Activated naive CD4-positive, alpha-beta T cell treated with anti-CD3 and anti-CD28 coated beads for 36 hours (primary cell): ENCODE results near the gene CDKN2B-AS1. TPM values are rescaled to one million over a fixed set of nuclear protein-coding genes. Genes with fewer than 3 reads are reported as not detected.

ENCODE experiments used
- CTCF ChIA-PET: fragments of 350-600 bp; sonication (Branson Sonifier 250); formaldehyde crosslinking; loops from one replicate; lab custom pipeline; 2021; ENCODE audit warnings: antibody characterized with exemption; lab: Charles Lee
- DNase-seq: peaks from one replicate; pipeline ENCODE4 v3.0.0-alpha.2; 2020
- H3K27ac Mint-ChIP-seq: one replicate; pipeline ENCODE4 v1.8.0; 2021; ENCODE audit warnings: mild to moderate bottlenecking, mixed read lengths
- H3K27me3 Mint-ChIP-seq: one replicate; pipeline ENCODE4 v1.8.0; 2021; ENCODE audit warnings: low read depth, mixed read lengths
- H3K36me3 Mint-ChIP-seq: one replicate; pipeline ENCODE4 v1.8.0; 2021; ENCODE audit warnings: low read depth, mixed read lengths
- H3K4me1 Mint-ChIP-seq: one replicate; pipeline ENCODE4 v1.8.0; 2021; ENCODE audit warnings: low read depth, mixed read lengths
- H3K4me3 Mint-ChIP-seq: one replicate; pipeline ENCODE4 v1.8.0; 2021; ENCODE audit warnings: mild to moderate bottlenecking, moderate library complexity, mixed read lengths
- H3K9me3 Mint-ChIP-seq: one replicate; pipeline ENCODE4 v1.8.0; 2021; ENCODE audit warnings: mixed read lengths
- intact Hi-C: fragments of 100-400 bp; cut with micrococcal nuclease; formaldehyde crosslinking; loops from one replicate; pipeline ENCODE4 v1.15.1; 2023
- total RNA-seq, 2 experiments: library from RNA; stranded (reverse); gene quantifications; one replicate each; pipeline ENCODE4 v1.2.3, GENCODE V29; 2021

CDKN2B-AS1 gene
- total RNA-seq, 2 experiments from 2014 or later = 0.24 TPM; not detected in 1

DNA sequence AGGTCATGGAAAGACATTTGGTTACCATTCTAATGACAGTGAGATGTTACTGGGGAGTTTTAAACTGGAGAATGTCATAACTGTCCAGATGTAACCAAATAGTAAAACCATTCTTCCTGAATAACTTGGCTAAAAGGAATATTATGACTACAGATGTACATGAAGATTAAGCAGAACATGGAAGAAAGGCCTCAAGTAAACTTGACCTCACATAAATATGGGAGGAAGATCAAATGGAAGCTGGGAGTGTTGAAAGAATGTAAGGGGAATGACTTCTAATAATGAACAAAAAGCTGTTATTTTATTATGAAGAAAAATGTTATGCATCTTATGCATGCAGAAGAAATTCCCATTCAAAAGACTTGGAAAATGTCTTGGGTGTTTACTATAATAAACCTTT lies 122.2 kb downstream of the CDKN2B-AS1 start:
- Mint-ChIP-seq H3K4me1 (no peaks in the 10 kb centered on the region), H3K36me3 (no peaks in the 10 kb centered on the region), H3K27me3 (peaks cover 11% of the 10 kb centered on the region), H3K4me3 (no peak overlapping the region), H3K9me3 (no peaks in the 10 kb centered on the region), H3K27ac (no peak overlapping the region)
- intact Hi-C loops = no loop called here
- CTCF ChIA-PET = no interaction called here
- DNase-seq = no peak

DNA sequence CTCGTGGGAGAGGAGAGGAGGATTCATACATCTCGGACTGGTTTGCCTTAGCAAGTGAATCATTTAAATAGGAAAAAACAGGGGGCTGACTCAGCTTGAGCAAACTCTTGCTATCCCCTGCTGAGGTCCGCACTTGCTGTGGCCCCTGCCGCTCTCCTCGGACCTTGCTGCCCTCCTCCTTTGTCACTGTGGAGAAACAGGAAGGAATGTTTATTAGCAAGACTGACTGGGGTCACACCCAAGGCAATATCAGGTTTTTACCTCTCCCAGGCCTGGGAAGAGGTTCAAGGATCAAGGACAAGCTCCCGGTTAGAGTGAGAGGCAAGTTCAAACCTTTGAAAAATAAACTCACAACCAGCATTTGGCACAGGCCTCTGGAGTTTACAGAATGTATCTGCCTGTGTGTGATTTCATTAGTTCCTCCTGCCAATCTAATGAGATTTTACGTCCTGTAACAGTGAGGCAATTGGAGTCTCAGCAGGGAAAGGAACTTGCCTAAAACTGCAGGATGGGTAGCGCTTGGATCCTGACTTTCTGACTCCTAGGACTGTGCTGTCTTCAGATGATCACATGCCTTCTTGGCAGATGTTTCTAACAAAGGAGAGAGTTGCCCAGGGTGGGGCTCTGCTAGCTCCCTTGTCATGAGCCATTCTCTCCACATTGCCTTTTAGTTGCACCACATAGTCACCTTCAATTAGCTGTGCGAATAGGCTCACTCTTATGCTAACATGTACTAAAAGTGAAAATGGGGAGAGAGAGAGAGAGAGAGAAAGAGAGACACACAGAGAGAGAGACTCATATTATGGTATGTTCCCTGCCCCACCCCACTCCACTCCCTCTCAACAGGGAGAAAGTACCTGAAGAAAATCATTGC lies 123.2 kb downstream of the CDKN2B-AS1 start:
- no peak overlapping the region for H3K27ac Mint-ChIP-seq
- CTCF ChIA-PET = interaction anchor here (0.7 to 2.5 kb wide), 7 partner anchors 8 to 307 kb away, joined by 3 to 11 read pairs (median 4); no protein-coding TSS in a partner anchor
- H3K4me3 Mint-ChIP-seq = no peak overlapping the region
- DNase-seq = no peak
- no peaks in the 10 kb centered on the region for H3K36me3 Mint-ChIP-seq
- intact Hi-C loops = loop anchor here (2.0 kb wide), 2 partner anchors 77 to 121 kb away; no protein-coding TSS in a partner anchor
- no peaks in the 10 kb centered on the region for H3K9me3 Mint-ChIP-seq
- H3K27me3 Mint-ChIP-seq = peaks cover 11% of the 10 kb centered on the region
- no peaks in the 10 kb centered on the region for H3K4me1 Mint-ChIP-seq

DNA sequence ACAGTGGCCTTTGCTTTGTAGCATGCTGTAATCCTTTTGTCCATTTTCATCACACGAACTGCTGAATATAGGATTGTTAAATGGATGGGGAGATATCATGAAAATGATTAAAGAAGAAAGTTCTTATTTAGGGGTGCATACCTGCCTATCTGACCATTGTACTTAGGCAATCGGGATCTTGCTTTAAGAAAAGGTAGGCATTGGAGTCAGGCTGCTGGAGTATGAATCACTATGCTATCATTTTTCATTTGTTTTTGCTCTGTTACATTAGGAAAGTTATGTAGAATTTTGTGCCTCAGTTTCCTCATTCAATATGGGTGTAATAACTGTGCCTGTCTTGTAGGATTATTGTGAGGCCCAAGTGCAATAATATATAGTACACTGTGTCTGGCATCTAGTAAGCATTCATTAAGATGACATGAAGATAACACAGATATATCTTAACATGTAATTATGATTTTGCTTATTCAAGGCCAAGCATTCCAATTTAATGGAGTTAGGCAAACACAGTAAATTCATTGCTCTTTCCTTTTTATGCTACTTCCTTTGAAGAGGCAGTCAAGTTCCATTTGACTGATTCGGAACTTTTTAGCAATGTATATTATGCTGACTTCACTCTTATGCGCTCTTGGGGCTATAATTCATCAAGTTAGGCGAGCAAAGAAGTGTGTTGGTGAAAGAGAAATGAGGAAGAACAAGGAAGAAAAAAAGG lies 124.4 kb downstream of the CDKN2B-AS1 start:
- no peaks in the 10 kb centered on the region for H3K36me3 Mint-ChIP-seq
- peaks cover 9% of the 10 kb centered on the region for H3K27me3 Mint-ChIP-seq
- no peak for DNase-seq
- intact Hi-C loops = loop anchor here (1.0 to 2.0 kb wide), 4 partner anchors 78 to 306 kb away; no protein-coding TSS in a partner anchor
- H3K27ac Mint-ChIP-seq = no peak overlapping the region
- no peak overlapping the region for H3K4me3 Mint-ChIP-seq
- CTCF ChIA-PET = interaction anchor here (0.6 to 2.7 kb wide), 24 partner anchors 9 to 331 kb away, joined by 3 to 12 read pairs (median 4); partner anchors contain the start of gene CDKN2B
- H3K4me1 Mint-ChIP-seq = no peaks in the 10 kb centered on the region
- no peaks in the 10 kb centered on the region for H3K9me3 Mint-ChIP-seq

DNA sequence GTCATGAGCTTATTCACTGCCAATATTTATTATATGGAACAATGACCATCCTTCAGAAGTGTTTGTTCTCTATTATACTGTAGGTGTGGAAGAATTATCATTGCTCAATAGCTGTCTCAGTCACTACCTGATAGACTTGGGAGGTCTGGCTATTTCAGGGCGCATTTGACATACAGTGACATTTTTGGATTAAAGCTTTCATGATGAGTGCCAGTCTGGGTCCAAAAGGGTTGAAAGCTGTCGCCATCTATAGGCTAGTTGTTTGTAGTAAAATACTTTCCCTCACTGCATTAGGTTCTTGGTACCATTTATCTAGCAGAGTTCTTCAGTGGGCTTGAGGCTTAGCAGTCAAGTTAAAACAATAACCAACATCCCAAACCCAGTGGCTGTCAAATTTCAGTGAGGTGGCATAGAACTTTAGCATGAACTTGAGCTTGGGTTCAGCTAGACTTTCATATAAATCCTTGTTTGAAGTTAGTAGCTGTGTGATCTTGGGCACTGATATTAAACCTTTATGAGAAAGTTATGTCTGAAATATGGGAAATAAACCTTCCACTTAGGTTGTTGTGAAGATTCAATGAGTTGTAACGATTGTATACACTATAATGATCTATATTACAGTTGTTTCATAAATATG lies 125.0 kb downstream of the CDKN2B-AS1 start:
- CTCF ChIA-PET = interaction anchor here (0.6 to 2.7 kb wide), 23 partner anchors 9 to 338 kb away, joined by 3 to 12 read pairs (median 4); partner anchors contain the start of gene CDKN2B
- no peaks in the 10 kb centered on the region for H3K36me3 Mint-ChIP-seq
- intact Hi-C loops = loop anchor here (1.0 to 2.0 kb wide), 4 partner anchors 79 to 306 kb away; no protein-coding TSS in a partner anchor
- H3K27me3 Mint-ChIP-seq = peaks cover 9% of the 10 kb centered on the region
- DNase-seq = peak; percentile 32
- H3K4me1 Mint-ChIP-seq = no peaks in the 10 kb centered on the region
- H3K4me3 Mint-ChIP-seq = no peak overlapping the region
- no peaks in the 10 kb centered on the region for H3K9me3 Mint-ChIP-seq
- H3K27ac Mint-ChIP-seq = no peak overlapping the region

DNA sequence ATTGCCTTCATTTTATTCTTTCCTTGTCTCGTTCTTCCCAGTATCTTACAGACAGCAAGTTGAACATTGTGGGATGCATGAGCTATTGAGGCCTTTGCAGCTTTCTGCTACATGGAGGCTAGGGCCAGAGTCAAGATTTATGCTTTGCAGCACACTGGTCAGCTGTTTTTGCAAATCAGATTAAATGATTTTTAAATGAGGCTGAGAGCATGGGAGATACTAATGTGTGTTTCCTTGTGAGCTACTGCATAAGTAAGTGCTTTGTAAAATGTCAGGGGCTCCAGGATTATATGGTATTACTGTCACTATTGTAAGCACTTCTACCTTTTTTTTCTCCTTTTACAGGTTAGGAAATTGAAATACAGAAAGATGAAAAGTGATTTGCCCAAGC lies 125.6 kb downstream of the CDKN2B-AS1 start:
- Mint-ChIP-seq H3K27ac (no peak overlapping the region), H3K9me3 (no peaks in the 10 kb centered on the region), H3K36me3 (no peaks in the 10 kb centered on the region), H3K4me3 (no peak overlapping the region), H3K4me1 (no peaks in the 10 kb centered on the region), H3K27me3 (peaks cover 9% of the 10 kb centered on the region)
- DNase-seq = no peak
- intact Hi-C loops = no loop called here
- CTCF ChIA-PET = interaction anchor here (0.7 to 2.7 kb wide), 17 partner anchors 9 to 339 kb away, joined by 3 to 12 read pairs (median 4); no protein-coding TSS in a partner anchor

DNA sequence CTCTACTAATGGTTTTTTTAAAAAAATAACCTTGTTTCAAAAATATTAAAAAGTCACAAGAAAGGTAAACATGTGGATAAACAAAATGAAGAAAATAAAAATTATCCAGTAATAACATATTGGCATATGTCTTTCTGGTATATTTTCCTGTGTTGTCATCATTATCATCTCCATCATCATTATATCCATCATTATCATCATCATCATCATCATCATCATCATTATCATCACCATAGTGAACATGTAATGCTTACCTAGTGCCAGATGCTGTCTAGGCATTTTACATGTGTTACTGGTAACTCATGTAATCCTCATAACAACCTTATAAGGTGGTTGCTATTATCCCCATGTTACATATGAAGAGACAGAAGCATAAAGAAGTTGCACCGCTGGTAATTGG lies 126.0 kb downstream of the CDKN2B-AS1 start:
- Mint-ChIP-seq H3K4me1 (no peaks in the 10 kb centered on the region), H3K27ac (no peak overlapping the region), H3K36me3 (no peaks in the 10 kb centered on the region), H3K9me3 (no peaks in the 10 kb centered on the region), H3K4me3 (no peak overlapping the region), H3K27me3 (peaks cover 9% of the 10 kb centered on the region)
- intact Hi-C loops = no loop called here
- no peak for DNase-seq
- CTCF ChIA-PET = interaction anchor here (1.1 to 2.7 kb wide), 6 partner anchors 11 to 307 kb away, joined by 3 to 12 read pairs (median 6); no protein-coding TSS in a partner anchor

DNA sequence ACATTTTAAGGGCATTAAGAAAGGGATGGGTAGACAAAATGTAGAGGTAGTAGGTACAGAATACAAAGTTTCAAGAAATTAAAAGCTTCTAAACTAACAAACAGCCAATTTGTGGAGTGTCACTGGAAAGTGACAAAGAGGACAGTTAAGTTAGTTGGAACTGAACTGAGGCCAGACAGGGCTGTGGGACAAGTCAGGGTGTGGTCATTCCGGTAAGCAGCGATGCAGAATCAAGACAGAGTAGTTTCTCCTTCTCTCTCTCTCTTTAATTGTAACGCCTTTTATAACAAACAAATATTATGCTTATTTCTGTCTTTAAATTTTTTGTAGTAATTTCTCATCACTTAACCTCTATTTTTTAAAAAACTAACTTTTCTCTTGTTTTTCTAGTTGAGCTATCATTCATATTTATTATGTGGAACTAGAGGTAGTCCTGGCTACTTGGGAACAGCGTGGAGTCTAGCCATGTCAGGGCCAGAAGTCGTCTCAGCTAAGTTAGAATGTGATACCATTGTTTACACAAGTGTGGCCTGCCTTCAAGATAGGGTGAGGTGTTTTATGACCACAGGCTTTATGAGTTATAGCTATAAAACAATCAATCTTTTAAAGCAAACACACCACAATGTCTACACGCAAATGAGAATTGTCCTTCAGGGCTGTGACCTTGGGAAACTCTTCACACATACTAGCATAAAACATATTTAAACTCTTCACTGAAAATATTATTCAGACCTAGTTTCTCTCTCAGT lies 129.8 kb downstream of the CDKN2B-AS1 start:
- intact Hi-C loops = no loop called here
- Mint-ChIP-seq H3K9me3 (no peaks in the 10 kb centered on the region), H3K27ac (no peak overlapping the region), H3K4me1 (no peaks in the 10 kb centered on the region), H3K36me3 (no peaks in the 10 kb centered on the region), H3K4me3 (no peak overlapping the region), H3K27me3 (peaks cover 14% of the 10 kb centered on the region)
- CTCF ChIA-PET = interaction anchor here (1.0 kb wide), 1 partner anchor 120 kb away, joined by 3 read pairs; no protein-coding TSS in a partner anchor
- no peak for DNase-seq

DNA sequence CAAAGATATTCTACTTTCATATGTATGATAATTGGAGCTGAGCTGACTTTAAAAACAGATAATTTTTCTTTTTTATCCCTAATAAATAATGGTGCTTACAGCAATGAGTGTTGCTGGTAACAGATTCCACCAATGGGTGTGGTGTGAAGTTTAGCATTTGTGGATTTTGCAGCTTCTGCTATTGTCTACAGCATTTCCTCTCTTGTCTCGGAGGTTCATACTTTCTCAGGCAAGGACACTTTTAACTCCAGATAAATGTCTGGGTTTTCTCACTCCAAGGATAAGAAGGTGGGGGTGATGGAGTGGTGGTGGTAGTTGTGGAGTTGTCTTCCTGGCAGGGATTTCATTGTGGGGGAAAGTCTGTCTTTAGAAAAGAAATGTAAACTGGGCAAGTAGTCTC lies 134.5 kb downstream of the CDKN2B-AS1 start:
- intact Hi-C loops = no loop called here
- CTCF ChIA-PET = interaction anchor here (1.1 kb wide), 1 partner anchor 9 kb away, joined by 4 read pairs; no protein-coding TSS in a partner anchor
- Mint-ChIP-seq H3K9me3 (no peaks in the 10 kb centered on the region), H3K36me3 (no peaks in the 10 kb centered on the region), H3K27me3 (peaks cover 12% of the 10 kb centered on the region), H3K4me1 (no peaks in the 10 kb centered on the region), H3K27ac (no peak overlapping the region), H3K4me3 (no peak overlapping the region)
- no peak for DNase-seq

DNA sequence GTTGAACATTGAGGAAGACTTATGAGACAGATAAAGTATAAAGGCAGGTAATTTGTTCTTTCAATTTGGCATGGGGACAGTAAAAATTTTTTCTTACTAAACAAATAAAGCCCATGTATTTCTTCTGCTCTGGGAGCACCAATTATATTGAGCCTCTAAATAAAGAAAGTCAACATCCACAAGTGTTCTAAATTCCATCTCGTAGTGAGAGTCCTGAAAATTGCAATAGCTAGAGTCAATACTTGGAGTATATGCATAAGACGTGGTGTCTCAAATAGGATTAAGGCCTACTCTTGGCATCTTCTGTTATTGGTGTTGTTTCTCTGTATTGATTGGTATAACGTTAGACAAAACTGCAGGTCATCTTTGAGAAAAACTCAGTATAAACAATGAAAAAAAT lies 135.0 kb downstream of the CDKN2B-AS1 start:
- Mint-ChIP-seq H3K9me3 (no peaks in the 10 kb centered on the region), H3K27me3 (peaks cover 16% of the 10 kb centered on the region), H3K4me3 (no peak overlapping the region), H3K4me1 (no peaks in the 10 kb centered on the region), H3K36me3 (no peaks in the 10 kb centered on the region), H3K27ac (no peak overlapping the region)
- CTCF ChIA-PET = interaction anchor here (0.7 to 1.1 kb wide), 2 partner anchors 10 to 120 kb away, joined by 3 to 4 read pairs; no protein-coding TSS in a partner anchor
- DNase-seq = no peak
- intact Hi-C loops = no loop called here

DNA sequence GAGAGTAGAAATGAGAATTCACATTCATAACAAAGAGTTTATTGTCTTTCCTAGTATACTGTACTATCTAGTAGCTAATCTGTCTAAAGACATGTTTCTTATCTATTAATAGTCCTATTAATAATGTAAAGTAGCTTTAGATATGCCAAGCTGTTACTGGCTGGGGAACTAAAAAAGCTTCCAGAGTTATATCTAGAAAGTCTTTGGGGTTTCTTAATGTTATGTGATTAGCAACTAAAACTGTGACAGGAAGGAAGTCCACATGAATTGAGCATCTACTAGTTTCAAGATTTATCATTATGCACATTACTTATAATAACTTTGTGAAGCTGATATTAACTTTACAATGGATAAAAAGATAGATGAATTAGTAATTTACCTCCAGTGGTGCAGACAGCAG lies 137.2 kb downstream of the CDKN2B-AS1 start:
- CTCF ChIA-PET = no interaction called here

DNA sequence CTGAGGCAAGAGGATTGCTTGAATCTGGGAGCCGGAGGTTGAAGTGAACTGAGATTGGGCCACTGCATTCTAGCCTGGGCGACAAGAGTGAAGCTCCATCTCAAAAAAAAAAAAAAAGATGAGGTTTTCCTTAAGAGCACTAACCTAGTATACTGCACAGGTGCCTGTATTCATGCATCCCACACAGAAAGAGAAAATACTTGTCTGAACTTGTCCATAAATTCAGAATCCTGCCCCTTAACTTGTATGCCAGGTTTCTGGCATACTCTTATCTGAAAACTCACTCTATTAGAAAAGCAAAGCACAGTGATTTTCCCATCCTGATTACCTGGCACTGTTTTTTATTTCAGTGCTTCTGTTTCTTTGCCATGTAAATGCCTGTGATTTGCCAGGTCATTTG lies 139.8 kb downstream of the CDKN2B-AS1 start:
- H3K27me3 Mint-ChIP-seq = peaks cover 16% of the 10 kb centered on the region
- intact Hi-C loops = no loop called here
- CTCF ChIA-PET = interaction anchor here (0.6 kb wide), 1 partner anchor 103 kb away, joined by 3 read pairs; no protein-coding TSS in a partner anchor
- no peaks in the 10 kb centered on the region for H3K4me1 Mint-ChIP-seq
- no peak overlapping the region for H3K27ac Mint-ChIP-seq
- H3K9me3 Mint-ChIP-seq = no peaks in the 10 kb centered on the region
- no peak for DNase-seq
- no peak overlapping the region for H3K4me3 Mint-ChIP-seq
- no peaks in the 10 kb centered on the region for H3K36me3 Mint-ChIP-seq

More for the DNA sequence above, 137.2 kb downstream of the CDKN2B-AS1 start:
- no peak overlapping the region for H3K27ac Mint-ChIP-seq
- no peak overlapping the region for H3K4me3 Mint-ChIP-seq
- no peaks in the 10 kb centered on the region for H3K9me3 Mint-ChIP-seq
- H3K4me1 Mint-ChIP-seq = no peaks in the 10 kb centered on the region
- H3K27me3 Mint-ChIP-seq = peaks cover 22% of the 10 kb centered on the region
- DNase-seq = no peak
- H3K36me3 Mint-ChIP-seq = no peaks in the 10 kb centered on the region
- intact Hi-C loops = no loop called here
